ENCODE results near the gene COG1.

Gene COG1

GRCh38 chr17:73194514-73195222 lies 1.8 kb downstream of the COG1 start:
- peak in 1 of 2 donors; percentile 79 for DNase-seq (ENCODE audit: low read depth in 2 of 2)
- no peak for TF ChIP-seq CTCF (IDR thresholded peaks at IDR 0.05; ENCODE audit: low read depth, low read length)
- no peak overlapping the region for H3K4me3 ChIP-seq (replicated peaks in 1 of 2; ENCODE audit: low read depth in 2 of 2, low read length in 2 of 2)

- DNase-seq (ENCODE audit: low read depth in 2 of 2) = peak; percentile 30 to 31
- H3K4me3 ChIP-seq (replicated peaks in 1 of 2; ENCODE audit: low read depth in 2 of 2, low read length in 2 of 2) = no peak overlapping the region
- peak; percentile 46 for TF ChIP-seq CTCF (IDR thresholded peaks at IDR 0.05; ENCODE audit: low read depth, low read length)
Observed at GRCh38 chr17:73196500-73196899, 3.6 kb downstream of the COG1 start.

GRCh38 chr17:73197161-73197560 lies 4.3 kb downstream of the COG1 start:
- no peak for DNase-seq (ENCODE audit: low read depth in 2 of 2)
- no peak for TF ChIP-seq CTCF (IDR thresholded peaks at IDR 0.05; ENCODE audit: low read depth, low read length)
- no peak overlapping the region for H3K4me3 ChIP-seq (replicated peaks in 1 of 2; ENCODE audit: low read depth in 2 of 2, low read length in 2 of 2)

GRCh38 chr17:73198201-73198929 lies 5.5 kb downstream of the COG1 start:
- TF ChIP-seq CTCF (IDR thresholded peaks at IDR 0.05; ENCODE audit: low read depth, low read length) = no peak
- no peak for DNase-seq (ENCODE audit: low read depth in 2 of 2)
- H3K4me3 ChIP-seq (replicated peaks in 1 of 2; ENCODE audit: low read depth in 2 of 2, low read length in 2 of 2) = no peak overlapping the region

- no peak for DNase-seq (ENCODE audit: low read depth in 2 of 2)
- H3K4me3 ChIP-seq (replicated peaks in 1 of 2; ENCODE audit: low read depth in 2 of 2, low read length in 2 of 2) = no peak overlapping the region
- TF ChIP-seq CTCF (IDR thresholded peaks at IDR 0.05; ENCODE audit: low read depth, low read length) = no peak
Observed at GRCh38 chr17:73198930-73199260, 6.0 kb downstream of the COG1 start.

- DNase-seq (ENCODE audit: low read depth in 2 of 2) = no peak
- TF ChIP-seq CTCF (IDR thresholded peaks at IDR 0.05; ENCODE audit: low read depth, low read length) = no peak
- H3K4me3 ChIP-seq (replicated peaks in 1 of 2; ENCODE audit: low read depth in 2 of 2, low read length in 2 of 2) = no peak overlapping the region
Observed at GRCh38 chr17:73199751-73200317, 7.0 kb downstream of the COG1 start.

Measured in cardiac fibroblast (primary cell).